ENCODE data around the gene NUDT22.

DNA sequence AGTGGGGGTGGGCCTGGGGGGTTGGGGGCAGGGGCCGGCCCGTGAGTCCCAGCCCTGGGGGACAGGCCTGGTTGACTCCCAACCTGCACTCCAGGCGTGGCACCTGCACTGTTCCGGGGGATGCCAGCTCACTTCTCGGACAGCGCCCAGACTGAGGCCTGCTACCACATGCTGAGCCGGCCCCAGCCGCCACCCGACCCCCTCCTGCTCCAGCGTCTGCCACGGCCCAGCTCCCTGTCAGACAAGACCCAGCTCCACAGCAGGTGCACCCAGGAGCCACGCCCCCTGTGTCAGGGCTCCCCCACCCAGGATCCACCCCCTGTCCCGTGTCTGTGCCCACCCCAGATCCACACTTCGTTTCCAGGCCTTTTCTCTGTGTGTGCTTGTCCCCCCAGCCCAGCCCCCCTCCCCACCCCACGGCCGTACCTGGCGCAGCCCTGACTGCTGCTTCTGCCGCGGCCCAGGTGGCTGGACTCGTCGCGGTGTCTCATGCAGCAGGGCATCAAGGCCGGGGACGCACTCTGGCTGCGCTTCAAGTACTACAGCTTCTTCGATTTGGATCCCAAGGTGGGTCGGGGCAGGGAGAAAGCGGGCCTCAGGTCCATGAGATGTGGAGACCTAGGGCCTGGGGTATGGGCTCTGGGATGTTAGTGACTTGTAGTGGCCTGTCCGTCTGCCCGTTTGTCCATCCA, 14.7 kb upstream of the NUDT22 start:
- no peak for TF ChIP-seq POLR2AphosphoS5 (IDR thresholded peaks at IDR 0.05; ENCODE audit: low read depth, low read length)
- TF ChIP-seq POLR2A (IDR thresholded peaks at IDR 0.05; ENCODE audit: low read depth, low read length), result no peak
